H9 (cell line): ENCODE results near the gene WSCD2. TPM values are rescaled to one million over a fixed set of nuclear protein-coding genes. Genes with fewer than 3 reads are reported as not detected.

ENCODE experiments used
- DNase-seq: peaks from one replicate; pipeline ENCODE4 v3.0.0-alpha.2; 2017
- H2AFZ ChIP-seq: one replicate; pipeline ENCODE4 v1.6.1; 2013; ENCODE audit warnings: mild to moderate bottlenecking, low read length, control low read depth, moderate library complexity
- H2AK5ac ChIP-seq: 2 replicates; pipeline ENCODE4 v1.6.1; 2013; ENCODE audit warnings: low read length, control low read depth, mixed read lengths; ENCODE audit not compliant: insufficient read length
- H2BK120ac ChIP-seq: one replicate; pipeline ENCODE4 v1.6.1; 2013; ENCODE audit warnings: low read depth, mild to moderate bottlenecking, low read length, control low read depth, inconsistent platforms; ENCODE audit not compliant: poor library complexity, severe bottlenecking
- H2BK12ac ChIP-seq: 2 replicates; pipeline ENCODE4 v1.6.1; 2013; ENCODE audit warnings: low read length, control low read depth, mixed read lengths, low read depth; ENCODE audit not compliant: insufficient read length
- H2BK15ac ChIP-seq: 2 replicates; pipeline ENCODE4 v1.6.1; 2013; ENCODE audit warnings: low read depth, low read length, control low read depth
- H2BK20ac ChIP-seq: one replicate; pipeline ENCODE4 v1.6.1; 2013; ENCODE audit warnings: low read depth, mild to moderate bottlenecking, low read length, control low read depth, inconsistent platforms; ENCODE audit not compliant: poor library complexity, severe bottlenecking
- H2BK5ac ChIP-seq: 2 replicates; pipeline ENCODE4 v1.6.1; 2013; ENCODE audit warnings: low read length, control low read depth, mixed read lengths; ENCODE audit not compliant: insufficient read length
- H3K14ac ChIP-seq: 2 replicates; pipeline ENCODE4 v1.6.1; 2013; ENCODE audit warnings: low read length, control low read depth; ENCODE audit not compliant: insufficient read depth
- H3K18ac ChIP-seq: 2 replicates; pipeline ENCODE4 v1.6.1; 2013; ENCODE audit warnings: low read depth, mild to moderate bottlenecking, mixed read lengths, low read length, control low read depth; ENCODE audit not compliant: insufficient read length
- H3K23ac ChIP-seq: 2 replicates; pipeline ENCODE4 v1.6.1; 2013; ENCODE audit warnings: low read length, control low read depth, mixed read lengths, low read depth; ENCODE audit not compliant: insufficient read length
- H3K23me2 ChIP-seq: 2 replicates; pipeline ENCODE4 v1.6.1; 2013; ENCODE audit warnings: low read depth, mild to moderate bottlenecking, mixed read lengths, low read length, control low read depth; ENCODE audit not compliant: insufficient read length, poor library complexity, severe bottlenecking
- H3K27ac ChIP-seq: 2 replicates; pipeline ENCODE4 v1.5.1; 2013; ENCODE audit warnings: low read length, control low read depth, mixed read lengths, low read depth; ENCODE audit not compliant: insufficient read length
- H3K27me3 ChIP-seq: 2 replicates; pipeline ENCODE4 v1.6.1; 2013; ENCODE audit warnings: low read length, control low read depth, inconsistent platforms; ENCODE audit not compliant: insufficient read depth
- H3K4ac ChIP-seq: 2 replicates; pipeline ENCODE4 v1.6.1; 2013; ENCODE audit warnings: low read depth, mild to moderate bottlenecking, control low read depth, inconsistent platforms, low read length, moderate library complexity
- H3K4me1 ChIP-seq: 2 replicates; pipeline ENCODE4 v1.6.1; 2013; ENCODE audit warnings: low read length, control low read depth, inconsistent platforms; ENCODE audit not compliant: insufficient read depth
- H3K4me2 ChIP-seq: 2 replicates; pipeline ENCODE4 v1.6.1; 2013; ENCODE audit warnings: low read length, control low read depth, mixed read lengths; ENCODE audit not compliant: insufficient read length, insufficient read depth
- H3K56ac ChIP-seq: 2 replicates; pipeline ENCODE4 v1.6.1; 2013; ENCODE audit warnings: low read depth, mild to moderate bottlenecking, mixed read lengths, low read length, control low read depth; ENCODE audit not compliant: insufficient read length
- H3K79me1 ChIP-seq: 2 replicates; pipeline ENCODE4 v1.6.1; 2013; ENCODE audit warnings: low read depth, mild to moderate bottlenecking, moderate library complexity, low read length, control low read depth, inconsistent platforms; ENCODE audit not compliant: insufficient read depth, poor library complexity, severe bottlenecking
- H3K79me2 ChIP-seq: 2 replicates; pipeline ENCODE4 v1.6.1; 2013; ENCODE audit warnings: low read length, control low read depth, inconsistent platforms; ENCODE audit not compliant: insufficient read depth
- H3K9ac ChIP-seq: 2 replicates; pipeline ENCODE4 v1.6.1; 2013; ENCODE audit warnings: low read length, control low read depth, mixed read lengths; ENCODE audit not compliant: insufficient read length; ENCODE audit errors: extremely low read depth
- H3K9me3 ChIP-seq: one replicate; pipeline ENCODE4 v1.6.1; 2013; ENCODE audit warnings: low read depth, low read length, inconsistent platforms; ENCODE audit not compliant: control insufficient read depth
- H3T11ph ChIP-seq: one replicate; pipeline ENCODE4 v1.6.1; 2013; ENCODE audit warnings: mild to moderate bottlenecking, low read length, control low read depth, inconsistent platforms
- H4K20me1 ChIP-seq: one replicate; pipeline ENCODE4 v1.6.1; 2013; ENCODE audit not compliant: control insufficient read depth, insufficient read length, insufficient read depth
- H4K5ac ChIP-seq: 2 replicates; pipeline ENCODE4 v1.6.1; 2013; ENCODE audit warnings: low read depth, mild to moderate bottlenecking, mixed read lengths, low read length, control low read depth; ENCODE audit not compliant: insufficient read length
- H4K8ac ChIP-seq: replicated peaks from 2 replicates; pipeline ENCODE4 v1.6.1; 2013; ENCODE audit warnings: low read length, control low read depth, mixed read lengths, low read depth; ENCODE audit not compliant: insufficient read length
- H4K91ac ChIP-seq: 2 replicates; pipeline ENCODE4 v1.6.1; 2013; ENCODE audit warnings: low read depth, mild to moderate bottlenecking, moderate library complexity, mixed read lengths, low read length, control low read depth; ENCODE audit not compliant: insufficient read length
- H3K27ac Mint-ChIP-seq, 3 experiments: 2 replicates in 2 of 3; 3 replicates in 1 of 3; pipeline ENCODE4 v1.8.0; 2020 to 2021; ENCODE audit warnings: mixed read lengths in 3 of 3, mild to moderate bottlenecking in 1 of 3, moderate library complexity in 1 of 3
- H3K27me3 Mint-ChIP-seq: 2 replicates; pipeline ENCODE4 v1.8.0; 2021; ENCODE audit warnings: low read depth, mild to moderate bottlenecking, moderate library complexity, mixed read lengths
- H3K36me3 Mint-ChIP-seq, 3 experiments: 2 replicates in 2 of 3; 3 replicates in 1 of 3; pipeline ENCODE4 v1.8.0; 2020 to 2021; ENCODE audit warnings: low read depth in 3 of 3, mixed read lengths in 3 of 3; ENCODE audit not compliant: insufficient read depth in 1 of 3
- H3K4me1 Mint-ChIP-seq, 2 experiments: 2 replicates each; pipeline ENCODE4 v1.8.0; 2020; ENCODE audit warnings: mixed read lengths in 2 of 2
- H3K4me3 Mint-ChIP-seq, 2 experiments: 2 replicates in 1 of 2; 3 replicates in 1 of 2; pipeline ENCODE4 v1.8.0; 2020 to 2021; ENCODE audit warnings: mild to moderate bottlenecking in 2 of 2, mixed read lengths in 2 of 2, moderate library complexity in 1 of 2
- H3K9me3 Mint-ChIP-seq, 2 experiments: 2 replicates in 1 of 2; 3 replicates in 1 of 2; pipeline ENCODE4 v1.8.0; 2020; ENCODE audit warnings: mild to moderate bottlenecking in 2 of 2, mixed read lengths in 2 of 2, moderate library complexity in 1 of 2
- WGBS: extraction: QIAGEN DNeasy Blood & Tissue Kit; methylation state at CpG from one replicate; pipeline ENCODE4 v1.1.7; 2013; ENCODE audit warnings: missing lambda C conversion rate, low lambda C conversion rate, mixed read lengths; ENCODE audit not compliant: insufficient read length; ENCODE audit errors: extremely low coverage; 5-methylcytosine and 5-hydroxymethylcytosine counted together
- total RNA-seq: library from RNA; stranded (reverse); gene quantifications from 2 replicates; pipeline ENCODE4 v1.2.1, GENCODE V29; 2021
- TF ChIP-seq, protein P1 (sequence below): fragments of 200-600 bp; sonication (generic); conservative IDR thresholded peaks from 3 replicates; pipeline ENCODE4 v1.8.0; 2021; ENCODE audit warnings: antibody characterized with exemption, mild to moderate bottlenecking

Gene WSCD2
- total RNA-seq, 1 experiment from 2014 or later: 0.92 TPM

DNA sequence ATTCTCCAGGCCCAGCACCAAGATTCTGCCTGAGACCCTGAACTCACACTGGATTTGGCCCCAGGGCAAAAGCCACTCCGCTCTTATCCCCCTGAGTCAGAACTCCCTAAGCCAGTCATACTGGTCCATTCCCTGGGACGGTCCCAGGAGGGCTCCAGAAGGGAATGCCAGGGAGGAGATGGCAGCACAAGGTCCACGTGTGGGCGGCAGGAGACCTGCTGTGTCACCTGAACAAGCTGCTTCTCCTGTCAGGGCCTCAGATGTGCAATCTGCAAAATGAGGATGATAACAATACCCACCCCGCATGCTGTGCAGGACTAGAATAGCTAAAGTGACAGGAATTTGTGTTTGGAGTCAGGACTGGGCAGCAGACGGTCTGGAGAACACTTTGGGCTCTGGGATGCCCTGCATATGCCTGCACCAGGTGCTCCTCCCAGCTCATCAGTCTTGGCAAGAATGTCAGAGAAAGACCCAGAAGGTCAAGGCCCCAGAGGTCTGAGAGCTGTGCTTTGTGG is 169.7 kb downstream of the WSCD2 start:
- no peak overlapping the region for H2BK15ac ChIP-seq
- H4K20me1 ChIP-seq: no peaks in the 10 kb centered on the region
- no peaks in the 10 kb centered on the region for H3K27me3 ChIP-seq
- no peak overlapping the region for H3K27ac Mint-ChIP-seq
- no peaks in the 10 kb centered on the region for H3K79me1 ChIP-seq
- H3K27me3 Mint-ChIP-seq: no peaks in the 10 kb centered on the region; the same call in 1 of the 2 replicates
- no peak overlapping the region for H2AFZ ChIP-seq
- no peak overlapping the region for H2BK120ac ChIP-seq
- no peak overlapping the region; the same call in 1 of the 2 replicates for H3K14ac ChIP-seq
- H2AK5ac ChIP-seq: no peak overlapping the region
- WGBS: no CpG with 5 or more reads among the region's 6 CpGs
- H3K27ac ChIP-seq: no peak overlapping the region
- no peak for DNase-seq
- H2BK5ac ChIP-seq: no peak overlapping the region
- H3K9me3 Mint-ChIP-seq: peaks cover 3% of the 10 kb centered on the region in 2 experiments; a peak in 2 of 5 replicates
- peaks cover 0 to 2% (median 0%) of the 10 kb centered on the region in 3 experiments; a peak in 2 of 7 replicates for H3K36me3 Mint-ChIP-seq
- H3K4ac ChIP-seq: no peak overlapping the region
- no peak overlapping the region for H2BK12ac ChIP-seq
- no peak overlapping the region for H3K18ac ChIP-seq
- no peak overlapping the region for H4K8ac ChIP-seq
- H3T11ph ChIP-seq: no peak overlapping the region
- no peaks in the 10 kb centered on the region for H3K23me2 ChIP-seq
- H3K4me1 ChIP-seq: peaks cover 4% of the 10 kb centered on the region; the same call in 1 of the 2 replicates
- H4K5ac ChIP-seq: no peak overlapping the region
- no peak overlapping the region for H4K91ac ChIP-seq
- TF ChIP-seq, protein P1, sequence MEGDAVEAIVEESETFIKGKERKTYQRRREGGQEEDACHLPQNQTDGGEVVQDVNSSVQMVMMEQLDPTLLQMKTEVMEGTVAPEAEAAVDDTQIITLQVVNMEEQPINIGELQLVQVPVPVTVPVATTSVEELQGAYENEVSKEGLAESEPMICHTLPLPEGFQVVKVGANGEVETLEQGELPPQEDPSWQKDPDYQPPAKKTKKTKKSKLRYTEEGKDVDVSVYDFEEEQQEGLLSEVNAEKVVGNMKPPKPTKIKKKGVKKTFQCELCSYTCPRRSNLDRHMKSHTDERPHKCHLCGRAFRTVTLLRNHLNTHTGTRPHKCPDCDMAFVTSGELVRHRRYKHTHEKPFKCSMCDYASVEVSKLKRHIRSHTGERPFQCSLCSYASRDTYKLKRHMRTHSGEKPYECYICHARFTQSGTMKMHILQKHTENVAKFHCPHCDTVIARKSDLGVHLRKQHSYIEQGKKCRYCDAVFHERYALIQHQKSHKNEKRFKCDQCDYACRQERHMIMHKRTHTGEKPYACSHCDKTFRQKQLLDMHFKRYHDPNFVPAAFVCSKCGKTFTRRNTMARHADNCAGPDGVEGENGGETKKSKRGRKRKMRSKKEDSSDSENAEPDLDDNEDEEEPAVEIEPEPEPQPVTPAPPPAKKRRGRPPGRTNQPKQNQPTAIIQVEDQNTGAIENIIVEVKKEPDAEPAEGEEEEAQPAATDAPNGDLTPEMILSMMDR: no peak
- H3K4me1 Mint-ChIP-seq: peaks cover 21 to 26% of the 10 kb centered on the region in 2 experiments
- H3K4me2 ChIP-seq: no peak overlapping the region
- no peak overlapping the region for H3K4me3 Mint-ChIP-seq
- no peak overlapping the region for H3K9ac ChIP-seq
- no peaks in the 10 kb centered on the region for H3K9me3 ChIP-seq
- no peak overlapping the region for H2BK20ac ChIP-seq
- no peak overlapping the region for H3K56ac ChIP-seq
- H3K79me2 ChIP-seq: no peaks in the 10 kb centered on the region
- H3K23ac ChIP-seq: no peak overlapping the region
